GM20000 (cell line): ENCODE results near the gene POLRMT.

Experiments
- DNase-seq: peaks from one replicate; pipeline ENCODE4 v3.0.0; 2012; ENCODE audit warnings: low spot score
- CTCF ChIP-seq: IDR thresholded peaks from 2 replicates; pipeline ENCODE4 v1.5.1; 2012; ENCODE audit warnings: mild to moderate bottlenecking, control low read depth; ENCODE audit errors: extremely low read depth, missing control alignments

The POLRMT gene

GRCh38 chr19:601310-601709 is 32.0 kb downstream of the POLRMT start:
- TF ChIP-seq CTCF, result no peak

GRCh38 chr19:597406-598315 is 35.7 kb downstream of the POLRMT start:
- no peak for TF ChIP-seq CTCF
- DNase-seq, result no peak

More at GRCh38 chr19:601310-601709, 32.0 kb downstream of the POLRMT start:
- DNase-seq, result no peak

GRCh38 chr19:596263-596655 is 37.1 kb downstream of the POLRMT start:
- DNase-seq, result no peak
- TF ChIP-seq CTCF, result no peak

- no peak for DNase-seq
- TF ChIP-seq CTCF, result no peak
These were observed 37.7 kb downstream of the POLRMT start for GRCh38 chr19:595326-596262.

- DNase-seq, result no peak
- TF ChIP-seq CTCF, result no peak
These were observed 39.0 kb downstream of the POLRMT start for GRCh38 chr19:594265-594870.

GRCh38 chr19:593505-593904 is 39.8 kb downstream of the POLRMT start:
- no peak for DNase-seq
- no peak for TF ChIP-seq CTCF
